GM21515 (cell line): ENCODE measurements around the gene SCAMP3.

Experiments
- ATAC-seq: cut with Tn5 transposase; IDR thresholded peaks from one replicate; pipeline ENCODE4 v1.9.1; 2021; ENCODE audit not compliant: unreplicated experiment

The SCAMP3 gene

DNA sequence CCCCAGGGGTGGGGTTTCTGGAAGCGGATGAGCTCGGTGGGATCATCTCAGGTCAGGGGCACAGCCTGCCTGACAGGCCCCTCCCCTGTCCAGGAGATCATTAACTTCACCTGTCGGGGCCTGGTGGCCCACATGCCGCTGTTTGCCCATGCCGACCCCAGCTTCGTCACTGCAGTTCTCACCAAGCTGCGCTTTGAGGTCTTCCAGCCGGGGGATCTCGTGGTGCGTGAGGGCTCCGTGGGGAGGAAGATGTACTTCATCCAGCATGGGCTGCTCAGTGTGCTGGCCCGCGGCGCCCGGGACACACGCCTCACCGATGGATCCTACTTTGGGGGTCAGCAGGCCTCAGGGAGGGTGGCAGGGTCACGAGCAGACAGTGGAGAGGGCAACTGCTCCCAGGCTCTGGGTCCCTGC is 23.5 kb upstream of the SCAMP3 start:
- no peak for ATAC-seq

DNA sequence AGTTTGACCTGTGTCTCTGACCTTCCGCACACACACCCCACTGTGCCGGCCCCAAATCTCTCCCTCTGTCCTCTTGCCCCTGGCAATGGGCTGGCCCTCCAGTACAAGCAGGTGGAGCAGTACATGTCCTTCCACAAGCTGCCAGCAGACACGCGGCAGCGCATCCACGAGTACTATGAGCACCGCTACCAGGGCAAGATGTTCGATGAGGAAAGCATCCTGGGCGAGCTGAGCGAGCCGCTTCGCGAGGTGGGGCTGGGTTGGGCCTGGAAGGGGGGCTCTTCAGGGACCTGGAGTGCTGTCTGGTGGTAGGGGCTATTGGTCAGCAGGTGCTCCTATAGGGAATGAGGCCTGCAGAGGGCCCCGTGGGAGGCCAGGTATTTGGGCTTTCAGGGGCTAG is 22.9 kb upstream of the SCAMP3 start:
- no peak for ATAC-seq

DNA sequence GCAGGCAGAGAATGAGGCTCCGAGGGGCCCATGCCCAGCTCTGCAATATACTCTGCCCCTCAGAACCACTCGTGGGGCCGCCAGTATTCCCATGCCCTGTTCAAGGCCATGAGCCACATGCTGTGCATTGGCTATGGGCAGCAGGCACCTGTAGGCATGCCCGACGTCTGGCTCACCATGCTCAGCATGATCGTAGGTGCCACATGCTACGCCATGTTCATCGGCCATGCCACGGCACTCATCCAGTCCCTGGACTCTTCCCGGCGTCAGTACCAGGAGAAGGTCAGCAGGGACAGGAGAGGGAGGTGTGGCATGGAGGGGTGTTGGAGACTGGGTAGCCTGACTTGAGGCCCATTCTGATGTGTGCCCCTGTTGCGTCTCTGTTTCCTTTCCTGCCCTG is 22.3 kb upstream of the SCAMP3 start:
- ATAC-seq: no peak

DNA sequence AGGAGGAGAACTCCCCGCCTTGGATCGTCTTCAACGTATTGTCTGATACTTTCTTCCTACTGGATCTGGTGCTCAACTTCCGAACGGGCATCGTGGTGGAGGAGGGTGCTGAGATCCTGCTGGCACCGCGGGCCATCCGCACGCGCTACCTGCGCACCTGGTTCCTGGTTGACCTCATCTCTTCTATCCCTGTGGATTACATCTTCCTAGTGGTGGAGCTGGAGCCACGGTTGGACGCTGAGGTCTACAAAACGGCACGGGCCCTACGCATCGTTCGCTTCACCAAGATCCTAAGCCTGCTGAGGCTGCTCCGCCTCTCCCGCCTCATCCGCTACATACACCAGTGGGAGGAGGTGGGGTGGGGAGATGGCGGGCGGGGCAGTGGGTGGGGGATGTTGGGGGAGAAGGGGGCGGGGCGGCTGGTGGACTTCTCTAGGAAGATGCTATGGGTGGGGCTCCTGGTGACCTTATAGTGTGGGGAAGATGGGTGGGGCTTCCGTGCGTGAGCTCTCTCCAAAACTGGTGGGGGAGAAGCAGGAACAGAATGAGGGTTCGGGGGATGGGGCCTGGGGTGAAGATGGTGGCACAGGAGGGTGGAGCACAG is 20.4 kb upstream of the SCAMP3 start:
- ATAC-seq: no peak

DNA sequence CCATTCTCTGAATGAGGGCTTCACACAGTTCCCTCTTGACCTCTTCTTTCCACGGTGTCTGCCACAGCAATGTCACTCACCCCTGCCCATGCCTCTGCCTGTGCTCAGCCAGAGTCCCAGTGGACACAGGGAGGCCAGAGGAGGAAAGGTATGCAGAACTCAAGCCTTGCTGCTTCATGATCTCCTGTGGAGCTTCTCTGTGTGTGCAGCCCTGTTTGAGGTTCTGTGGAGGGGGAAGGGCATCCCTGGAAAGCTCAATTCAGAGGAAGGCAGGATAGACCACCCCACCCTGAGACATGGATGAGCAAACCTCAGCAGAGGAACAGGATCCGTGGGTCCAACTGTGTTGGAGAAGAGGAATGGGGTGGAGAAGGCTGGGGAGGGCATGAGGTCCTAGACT is 17.1 kb upstream of the SCAMP3 start:
- no peak for ATAC-seq

DNA sequence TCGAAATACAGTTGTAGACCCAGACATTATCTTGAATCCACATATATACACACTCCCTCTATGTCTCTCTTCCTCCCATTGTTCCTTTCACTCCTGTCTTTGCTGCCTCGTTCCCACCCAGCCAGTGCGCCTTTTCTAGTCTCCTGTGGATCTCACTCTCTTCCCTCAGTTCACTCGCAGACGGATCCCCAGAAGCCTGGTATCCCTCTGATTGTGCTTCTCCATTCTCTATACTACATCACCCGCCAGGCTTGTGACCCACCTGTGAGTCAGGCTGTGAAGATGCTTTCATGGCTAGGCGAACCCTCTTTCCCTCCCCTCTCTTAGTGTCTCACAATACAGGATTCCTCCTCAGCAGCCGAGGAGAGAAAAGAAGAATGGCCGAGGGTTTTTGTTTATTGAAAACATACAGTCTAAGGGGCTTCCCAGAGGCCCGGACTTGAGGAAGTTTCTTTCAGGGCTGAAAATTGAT is 16.6 kb upstream of the SCAMP3 start:
- ATAC-seq: no peak

DNA sequence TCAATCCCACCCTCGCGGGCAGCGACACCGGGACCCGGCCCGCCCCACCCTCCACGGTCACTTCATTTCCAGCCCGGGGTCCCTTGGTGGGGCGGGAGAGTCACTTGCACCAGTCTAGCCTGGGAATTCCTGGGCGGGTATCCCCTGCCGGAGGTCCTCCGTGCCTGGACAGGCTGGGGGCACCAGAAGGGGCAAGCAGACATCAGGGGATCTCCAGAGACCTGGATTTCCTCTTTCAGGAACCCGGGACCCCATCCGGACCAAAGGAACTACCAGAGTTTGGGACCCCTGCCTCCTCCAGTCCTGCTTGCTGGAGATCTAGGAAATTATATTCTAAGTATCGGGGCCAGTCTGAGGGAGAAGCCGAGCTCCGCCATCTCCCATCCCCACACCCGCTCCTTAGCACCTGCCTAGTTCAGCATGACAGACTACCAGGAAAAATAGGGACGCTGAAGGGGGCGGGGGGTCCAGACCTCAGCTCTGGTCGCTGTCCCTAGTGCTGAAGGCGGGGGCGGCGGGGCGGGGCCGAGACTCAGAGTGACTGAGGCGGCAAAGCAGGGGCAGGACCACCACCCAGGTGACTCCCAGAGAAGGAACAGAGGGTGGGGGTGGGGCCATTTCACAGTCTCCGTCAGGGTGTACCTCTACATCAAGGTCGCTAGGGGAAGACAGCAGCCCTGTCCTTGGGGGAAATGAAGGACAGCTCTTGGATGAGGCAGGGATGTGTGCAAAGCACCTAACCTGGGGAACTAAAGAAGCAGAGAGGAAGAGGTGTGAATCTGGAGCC is 15.9 kb upstream of the SCAMP3 start:
- ATAC-seq: no peak

DNA sequence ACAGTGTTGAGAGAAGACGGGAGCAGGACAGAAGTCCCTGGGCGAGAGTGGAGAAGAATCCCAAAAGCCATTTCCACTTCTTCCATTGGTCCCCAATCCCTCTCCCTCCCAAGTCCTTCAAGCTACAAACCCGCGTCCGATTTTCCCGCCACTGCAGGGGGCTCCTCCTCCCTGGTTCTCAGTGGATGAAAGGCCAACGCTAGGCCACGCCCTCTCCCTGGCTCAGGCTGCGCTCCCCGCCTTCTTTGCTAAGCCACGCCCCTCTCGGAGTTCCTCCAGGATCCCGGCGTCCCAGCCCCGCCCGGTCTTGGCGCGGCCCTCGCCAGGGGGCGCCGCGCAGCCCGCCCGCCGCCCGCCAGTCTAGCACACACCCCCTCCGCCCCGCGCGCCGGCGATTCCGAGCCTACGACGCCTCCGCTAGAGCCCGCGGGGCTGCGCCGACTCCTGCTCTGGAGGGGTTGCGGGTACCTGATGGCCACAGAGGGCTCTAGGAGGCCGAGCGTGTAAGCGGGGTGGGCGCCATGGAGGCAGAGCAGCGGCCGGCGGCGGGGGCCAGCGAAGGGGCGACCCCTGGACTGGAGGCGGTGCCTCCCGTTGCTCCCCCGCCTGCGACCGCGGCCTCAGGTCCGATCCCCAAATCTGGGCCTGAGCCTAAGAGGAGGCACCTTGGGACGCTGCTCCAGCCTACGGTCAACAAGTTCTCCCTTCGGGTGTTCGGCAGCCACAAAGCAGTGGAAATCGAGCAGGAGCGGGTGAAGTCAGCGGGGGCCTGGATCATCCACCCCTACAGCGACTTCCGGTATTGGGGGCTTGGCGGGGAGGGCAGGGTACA is 15.1 kb upstream of the SCAMP3 start, which contains the start of gene HCN3:
Gene HCN3, plus strand, starts transcription at position 394 of the 832 bp plus-strand sequence. Its CDS starts 128 bp downstream, at position 522.
- peak; percentile 51 for ATAC-seq

DNA sequence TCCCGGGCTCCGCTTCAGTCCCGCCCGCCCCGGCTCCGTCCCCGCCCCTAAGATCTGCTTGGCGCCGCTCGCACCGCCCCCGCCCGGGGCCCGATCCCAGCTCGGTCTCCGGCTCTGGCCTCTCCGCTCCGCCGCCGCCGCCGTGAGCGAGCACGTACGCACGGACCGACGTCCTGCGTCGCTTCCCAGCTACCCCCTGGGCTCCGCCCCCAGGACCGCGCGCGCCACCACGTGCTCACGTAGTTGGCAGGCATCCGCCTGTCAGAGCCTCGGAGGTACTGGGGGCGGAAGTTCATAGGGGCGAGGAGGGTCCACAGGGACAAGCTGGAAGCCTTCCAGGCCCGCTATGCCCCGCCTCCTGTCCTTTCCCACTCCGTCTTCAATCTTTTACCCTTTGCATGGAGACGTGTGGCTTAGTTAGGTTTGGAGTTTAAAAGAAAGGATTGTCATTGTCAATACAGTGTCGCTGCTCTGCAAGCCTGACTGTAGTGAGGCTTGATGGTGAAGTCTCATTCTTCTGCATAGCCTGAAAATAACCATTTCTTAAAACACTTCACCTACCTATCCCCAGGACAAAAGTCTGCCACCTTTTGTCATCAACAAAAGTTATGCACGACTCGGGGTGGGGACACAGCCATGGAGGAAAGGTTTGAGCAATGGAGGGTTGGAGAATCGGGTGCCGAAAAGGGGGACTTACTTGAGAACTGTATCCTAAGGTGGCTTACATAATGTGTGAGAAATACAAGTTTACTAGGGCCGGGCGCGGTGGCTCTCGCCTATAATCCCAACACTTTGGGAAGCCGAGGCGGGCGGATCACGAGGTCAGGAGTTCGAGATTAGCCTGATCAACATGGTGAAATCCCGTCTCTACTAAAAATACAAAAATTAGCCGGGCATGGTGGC is 11.4 kb upstream of the SCAMP3 start, which contains the start of gene CLK2:
Gene CLK2, minus strand, starts transcription at position 162 of the 903 bp plus-strand sequence. CDS start 2,527 bp downstream, outside the sequence.
- peak; percentile 68 for ATAC-seq

DNA sequence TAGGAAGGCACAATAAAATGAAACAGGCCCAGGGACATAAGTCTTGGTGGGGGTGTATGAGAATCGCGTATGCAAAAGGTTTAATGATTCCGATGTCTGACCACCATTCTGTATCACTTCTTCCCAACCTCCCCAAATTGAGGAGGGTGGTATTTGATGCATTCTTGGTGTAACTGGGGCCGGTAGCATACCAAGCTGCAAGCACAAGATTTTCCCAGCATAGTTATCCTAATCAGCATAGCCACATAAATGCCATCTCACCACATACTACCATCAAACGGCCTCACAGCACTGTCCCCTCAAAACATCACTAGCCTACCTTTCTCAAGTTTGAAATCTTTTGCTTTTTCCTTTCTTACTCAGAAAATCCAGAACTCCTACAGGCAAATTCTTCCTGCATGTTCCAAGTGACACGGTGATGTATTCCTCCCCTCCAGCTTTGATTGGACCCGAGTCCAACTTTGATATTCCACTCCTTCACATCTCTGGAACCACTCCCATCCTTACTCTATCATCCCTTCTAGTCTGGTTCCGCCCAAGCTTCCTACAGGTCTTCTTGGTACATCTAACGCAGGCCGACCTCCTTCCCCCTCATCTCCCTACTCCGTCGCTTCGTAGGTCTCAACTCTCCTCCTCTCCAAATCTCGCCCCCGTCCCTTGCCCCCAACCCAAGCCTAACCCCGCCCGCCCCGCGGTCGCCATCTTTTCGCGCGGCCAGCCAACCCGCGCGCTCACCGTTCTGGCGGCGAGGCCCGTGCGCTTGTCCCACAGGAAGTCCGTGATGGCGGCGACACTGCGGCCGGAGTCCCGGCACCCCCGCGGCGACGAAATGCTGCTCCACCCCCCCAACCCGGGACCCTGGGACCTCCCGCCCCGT is 10.5 kb upstream of the SCAMP3 start:
- ATAC-seq: peak; percentile 37

DNA sequence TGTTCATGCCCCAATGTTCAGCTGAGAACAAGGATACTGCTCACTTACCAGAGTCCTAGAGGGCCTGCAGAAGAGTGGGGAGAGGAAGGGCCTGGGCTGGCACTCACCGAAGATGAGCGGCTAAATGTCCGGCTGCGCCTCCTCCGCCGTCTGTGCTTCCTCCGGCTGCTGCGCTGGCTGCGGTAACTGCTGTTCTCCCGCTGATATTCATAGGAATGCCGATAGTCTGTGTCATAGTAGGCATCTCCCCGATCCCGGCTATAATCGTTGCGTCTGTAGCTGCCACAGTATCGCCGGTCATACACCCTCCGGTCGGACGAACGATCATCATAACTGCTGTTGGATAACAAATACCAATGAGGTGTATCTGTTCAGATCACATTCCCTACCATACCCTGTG is 7.2 kb upstream of the SCAMP3 start:
- no peak for ATAC-seq

DNA sequence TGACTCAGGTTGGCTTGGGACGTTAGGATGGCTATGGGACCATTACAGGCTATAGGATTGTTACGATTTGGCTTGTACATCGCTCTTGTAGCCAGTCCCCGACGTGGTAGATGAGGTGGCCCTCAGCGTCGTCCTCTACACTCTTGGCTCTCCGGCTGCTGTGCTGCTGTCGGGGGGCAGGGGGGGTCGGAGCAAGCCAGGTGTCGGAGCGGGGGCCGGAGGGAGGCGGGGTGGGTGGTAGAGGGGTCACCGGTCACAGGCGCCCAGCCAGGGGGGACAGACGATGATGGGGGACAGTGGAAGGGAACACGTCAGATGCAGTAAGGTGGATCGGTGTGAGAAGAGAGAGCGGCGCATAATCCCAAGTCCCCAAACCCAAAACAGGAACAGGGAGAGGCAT is 6.5 kb upstream of the SCAMP3 start:
- ATAC-seq: no peak

DNA sequence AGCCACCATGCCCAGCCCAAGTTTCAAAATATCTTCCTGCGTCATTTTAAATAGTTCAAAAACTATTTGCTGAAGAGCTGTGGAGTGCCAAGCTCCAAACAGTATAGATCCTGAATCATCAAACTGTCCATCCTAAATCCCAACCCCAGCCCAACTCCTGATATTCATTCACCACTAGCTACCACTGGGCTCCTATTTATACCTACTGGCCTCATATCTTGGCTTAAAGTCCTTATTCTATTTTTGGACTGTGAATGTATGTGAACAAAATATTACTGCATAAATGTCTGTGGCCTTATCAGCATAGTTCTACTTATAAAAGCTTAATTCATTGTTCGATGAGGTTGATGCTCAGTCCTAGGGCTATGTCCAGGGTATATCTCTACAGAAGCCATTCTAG is 5.2 kb upstream of the SCAMP3 start:
- no peak for ATAC-seq

DNA sequence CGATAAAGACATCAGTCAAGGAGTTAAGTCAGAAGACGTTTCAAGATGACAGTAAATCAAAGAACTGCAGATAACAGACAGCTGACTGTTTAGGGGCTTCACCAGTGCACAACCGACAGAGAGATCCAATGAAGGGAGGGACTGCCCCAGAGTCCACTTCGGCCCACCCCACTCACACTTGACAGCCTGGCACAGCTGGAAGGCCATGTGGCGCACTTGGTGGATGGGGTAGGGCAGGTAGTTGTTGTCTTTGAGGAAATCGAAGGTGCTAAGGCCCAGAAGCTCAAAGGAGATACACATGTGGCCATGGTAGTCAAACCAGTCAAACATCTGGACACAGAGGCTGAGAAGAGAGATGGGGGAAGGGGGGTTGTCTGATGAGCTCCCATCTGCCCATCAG is 4.4 kb upstream of the SCAMP3 start:
- no peak for ATAC-seq

DNA sequence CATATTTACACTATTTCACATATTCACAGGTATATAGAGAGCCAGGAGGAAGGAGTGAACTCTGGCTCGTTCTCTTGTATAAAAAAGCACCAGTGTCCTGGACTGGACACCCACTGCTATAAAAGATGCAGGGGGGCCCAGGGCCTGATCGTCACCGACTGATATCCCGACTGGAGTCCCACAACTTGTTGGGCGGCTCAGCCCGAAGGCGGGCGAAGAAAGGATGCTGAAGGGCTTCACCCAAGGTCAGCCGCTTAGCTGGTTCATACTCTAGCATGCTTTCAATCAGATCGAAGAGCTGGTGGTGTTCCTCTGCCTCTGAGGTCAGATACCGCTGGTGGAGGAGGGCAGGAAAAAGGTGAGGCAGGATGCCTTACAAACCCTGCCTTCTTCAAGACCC is 907 bp upstream of the SCAMP3 start:
- no peak for ATAC-seq

DNA sequence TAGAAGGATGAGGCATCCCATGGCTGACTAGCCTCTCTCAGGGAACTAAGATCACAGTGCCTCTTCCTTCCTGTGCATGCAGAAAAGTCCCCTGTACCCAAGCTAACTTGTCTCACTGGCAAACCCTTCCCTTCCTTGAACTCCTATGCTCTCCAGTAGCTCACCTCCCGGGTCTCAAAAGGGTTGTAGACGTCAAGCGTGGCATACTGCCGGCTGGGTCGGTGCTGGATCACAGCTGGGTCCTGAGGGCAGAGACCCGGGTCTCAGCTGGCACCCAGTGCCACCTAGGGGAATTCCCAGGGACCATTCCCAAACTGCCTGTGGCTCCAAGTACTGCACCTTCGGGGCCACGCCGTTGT is 688 bp downstream of the SCAMP3 start:
- no peak for ATAC-seq

DNA sequence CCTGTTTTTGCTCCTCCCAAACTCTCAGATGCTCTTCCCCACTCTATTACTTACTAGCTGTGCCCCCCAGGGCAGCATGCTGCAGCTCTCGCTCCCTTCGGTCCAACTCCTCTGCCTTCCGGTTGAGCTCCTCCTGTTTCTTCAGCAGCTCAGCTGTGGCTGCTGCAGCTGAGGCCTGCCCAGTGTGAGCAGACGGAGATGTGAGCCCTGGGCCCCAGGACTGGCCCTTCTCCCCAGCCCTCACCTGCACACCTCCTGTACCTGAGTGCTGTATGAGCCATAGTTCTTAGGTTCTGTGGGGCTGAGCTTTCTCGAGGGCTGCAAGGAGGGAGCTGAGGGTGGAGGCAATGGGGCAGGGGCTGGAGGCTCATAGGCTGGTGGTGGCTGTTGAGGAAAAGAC is 1.9 kb downstream of the SCAMP3 start:
- ATAC-seq: no peak

DNA sequence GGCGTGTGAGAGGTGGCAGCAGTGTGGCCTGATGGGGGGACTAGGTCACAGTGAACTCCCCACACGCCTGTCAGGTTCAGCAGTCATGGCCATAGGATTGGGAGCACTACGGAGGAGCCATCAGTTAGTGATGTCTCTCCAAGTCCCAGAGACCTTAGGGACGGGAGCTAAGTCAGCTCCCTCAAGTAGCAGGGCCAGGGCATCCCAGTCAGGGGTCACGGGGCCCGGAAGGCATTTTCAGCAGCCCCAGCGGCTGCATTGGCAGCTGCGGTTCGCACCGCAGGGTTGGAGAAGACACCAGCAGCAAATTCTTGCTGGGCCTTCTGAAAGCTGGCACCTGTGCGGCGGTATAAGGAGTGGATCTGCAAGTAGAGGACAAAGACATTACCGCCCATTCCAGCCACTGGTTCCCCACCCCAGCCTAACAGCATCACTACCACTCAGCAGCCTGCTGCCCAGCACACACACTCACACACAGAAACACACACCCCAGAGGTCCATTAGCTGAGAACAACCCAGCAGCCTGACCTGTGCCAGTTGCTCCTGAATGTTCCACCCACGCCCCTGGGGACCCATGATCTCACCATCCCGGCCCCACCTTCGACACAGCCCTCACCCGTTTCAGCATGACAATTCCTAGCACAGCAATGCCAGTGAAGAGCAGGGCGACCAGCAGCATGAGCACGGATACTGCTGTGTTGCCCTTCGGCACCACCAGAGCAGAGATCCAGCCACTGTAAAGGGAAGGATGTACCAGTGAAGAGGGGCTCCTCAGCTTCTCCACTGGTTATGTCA is 5.9 kb downstream of the SCAMP3 start:
- no peak for ATAC-seq
